ENCODE data around the gene LAMC2. TPM values are rescaled to one million over a fixed set of nuclear protein-coding genes. Genes with fewer than 3 reads are reported as not detected.
A peak's percentile ranks its signal among the peaks of the same experiment; 100 is the strongest.

LAMC2 gene
- total and polyA plus RNA-seq, 2 donors from 2014 or later: 4.0 to 89.0 TPM

GRCh38 chr1:183291216-183291762 lies 105.2 kb downstream of the LAMC2 start:
- no peaks in the 10 kb centered on the region for H3K27me3 ChIP-seq (ENCODE audit: control insufficient read depth, insufficient read depth, low read length)
- FAIRE-seq: no peak
- H3K27ac ChIP-seq (ENCODE audit: low read depth in 2 of 2, low read length in 2 of 2): no peak overlapping the region
- no peaks in the 10 kb centered on the region for H3K4me1 ChIP-seq (ENCODE audit: control insufficient read depth in 2 of 3, insufficient read depth in 2 of 3, low read depth in 1 of 3, low read length in 3 of 3)
- H3K36me3 ChIP-seq (ENCODE audit: control insufficient read depth in 2 of 3, insufficient read depth in 3 of 3, low read length in 3 of 3): no peaks in the 10 kb centered on the region
- no peak overlapping the region for H3K9ac ChIP-seq (ENCODE audit: low read length in 3 of 3)
- H3K4me3 ChIP-seq (ENCODE audit: low read length in 3 of 3): no peak overlapping the region
- no peaks in the 10 kb centered on the region for H3K9me3 ChIP-seq (ENCODE audit: control insufficient read depth in 2 of 3, insufficient read depth in 1 of 3, low read length in 3 of 3)
- no peak for TF ChIP-seq CTCF (IDR thresholded peaks at IDR 0.05; ENCODE audit: borderline replicate concordance, extremely low read depth, insufficient read depth)
- intact Hi-C loops (cut with DNase I): no loop called here
- DNase-seq: no peak

GRCh38 chr1:183291802-183292514 lies 105.9 kb downstream of the LAMC2 start:
- H3K27ac ChIP-seq (ENCODE audit: low read depth in 2 of 2, low read length in 2 of 2): no peak overlapping the region
- H3K27me3 ChIP-seq (ENCODE audit: control insufficient read depth, insufficient read depth, low read length): no peaks in the 10 kb centered on the region
- no peak for FAIRE-seq
- no peak overlapping the region for H3K4me3 ChIP-seq (ENCODE audit: low read length in 3 of 3)
- no peaks in the 10 kb centered on the region for H3K4me1 ChIP-seq (ENCODE audit: control insufficient read depth in 2 of 3, insufficient read depth in 2 of 3, low read depth in 1 of 3, low read length in 3 of 3)
- no peaks in the 10 kb centered on the region for H3K36me3 ChIP-seq (ENCODE audit: control insufficient read depth in 2 of 3, insufficient read depth in 3 of 3, low read length in 3 of 3)
- no peak overlapping the region for H3K9ac ChIP-seq (ENCODE audit: low read length in 3 of 3)
- DNase-seq: peak in 4 of 5 donors; percentile 62 to 88 (median 77)
- no peak for TF ChIP-seq CTCF (IDR thresholded peaks at IDR 0.05; ENCODE audit: borderline replicate concordance, extremely low read depth, insufficient read depth)
- intact Hi-C loops (cut with DNase I): no loop called here
- H3K9me3 ChIP-seq (ENCODE audit: control insufficient read depth in 2 of 3, insufficient read depth in 1 of 3, low read length in 3 of 3): no peaks in the 10 kb centered on the region

- no peaks in the 10 kb centered on the region for H3K4me1 ChIP-seq (ENCODE audit: control insufficient read depth in 2 of 3, insufficient read depth in 2 of 3, low read depth in 1 of 3, low read length in 3 of 3)
- H3K9me3 ChIP-seq (ENCODE audit: control insufficient read depth in 2 of 3, insufficient read depth in 1 of 3, low read length in 3 of 3): no peaks in the 10 kb centered on the region
- no peak overlapping the region for H3K27ac ChIP-seq (ENCODE audit: low read depth in 2 of 2, low read length in 2 of 2)
- intact Hi-C loops (cut with DNase I): no loop called here
- H3K9ac ChIP-seq (ENCODE audit: low read length in 3 of 3): no peak overlapping the region
- DNase-seq (no peak), FAIRE-seq (no peak)
- H3K4me3 ChIP-seq (ENCODE audit: low read length in 3 of 3): no peak overlapping the region
- H3K36me3 ChIP-seq (ENCODE audit: control insufficient read depth in 2 of 3, insufficient read depth in 3 of 3, low read length in 3 of 3): no peaks in the 10 kb centered on the region
- no peaks in the 10 kb centered on the region for H3K27me3 ChIP-seq (ENCODE audit: control insufficient read depth, insufficient read depth, low read length)
- no peak for TF ChIP-seq CTCF (IDR thresholded peaks at IDR 0.05; ENCODE audit: borderline replicate concordance, extremely low read depth, insufficient read depth)
Measured at GRCh38 chr1:183293241-183293640, 107.2 kb downstream of the LAMC2 start.
